Epithelial cell of esophagus (primary cell): ENCODE results near the gene REPS2.

Source experiments
- DNase-seq: peaks from one replicate; pipeline ENCODE4 v3.0.0; 2010; ENCODE audit warnings: low read depth
- H3K4me3 ChIP-seq: 2 replicates; pipeline ENCODE4 v1.5.1; 2011; ENCODE audit warnings: mild to moderate bottlenecking, low read length, control low read depth
- CTCF ChIP-seq: IDR thresholded peaks from 2 replicates; pipeline ENCODE4 v1.5.1; 2011; ENCODE audit warnings: low read depth, mild to moderate bottlenecking, low read length, control low read depth, inconsistent platforms; ENCODE audit not compliant: insufficient read depth; ENCODE audit errors: missing control alignments

The REPS2 gene

DNA sequence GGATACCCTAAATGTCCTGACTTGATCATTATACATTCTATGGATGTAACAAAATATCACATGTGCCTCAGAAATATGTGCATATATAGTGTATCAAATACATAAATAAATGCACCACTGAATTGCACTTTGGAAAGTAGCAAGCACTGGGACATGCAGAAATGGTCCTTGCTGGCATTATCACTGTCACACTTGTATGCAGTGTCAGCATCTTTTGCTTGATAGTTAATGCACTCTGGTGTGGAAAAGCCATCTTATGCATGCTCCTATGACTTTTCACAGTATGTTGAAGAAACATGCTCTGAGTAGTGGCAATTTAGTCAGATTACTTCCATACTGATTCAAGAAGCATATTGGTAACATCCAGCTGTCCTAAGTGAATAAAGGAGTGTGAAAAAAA, 27.5 kb upstream of the REPS2 start:
- DNase-seq, result no peak
- H3K4me3 ChIP-seq, result no peak overlapping the region
- TF ChIP-seq CTCF, result no peak

DNA sequence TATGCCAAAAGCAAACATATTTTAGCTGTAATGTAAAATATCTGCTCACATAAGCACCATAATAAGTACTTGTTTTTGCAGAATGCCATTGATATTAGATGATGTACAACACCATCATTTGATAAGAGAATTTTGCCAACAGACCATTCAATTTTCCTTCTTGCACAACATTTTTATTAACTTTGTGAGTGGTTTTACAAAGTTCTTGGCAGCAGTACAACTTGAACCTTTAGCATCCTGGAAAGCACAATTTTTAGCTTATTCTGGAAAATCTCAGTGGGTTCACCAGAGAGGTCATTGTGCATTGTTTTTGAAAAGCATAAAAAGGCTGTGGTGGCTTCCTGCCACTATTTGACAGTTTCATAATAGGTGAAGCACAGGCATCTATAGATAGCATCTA, 26.4 kb upstream of the REPS2 start:
- no peak for TF ChIP-seq CTCF
- no peak for DNase-seq
- H3K4me3 ChIP-seq, result no peak overlapping the region

DNA sequence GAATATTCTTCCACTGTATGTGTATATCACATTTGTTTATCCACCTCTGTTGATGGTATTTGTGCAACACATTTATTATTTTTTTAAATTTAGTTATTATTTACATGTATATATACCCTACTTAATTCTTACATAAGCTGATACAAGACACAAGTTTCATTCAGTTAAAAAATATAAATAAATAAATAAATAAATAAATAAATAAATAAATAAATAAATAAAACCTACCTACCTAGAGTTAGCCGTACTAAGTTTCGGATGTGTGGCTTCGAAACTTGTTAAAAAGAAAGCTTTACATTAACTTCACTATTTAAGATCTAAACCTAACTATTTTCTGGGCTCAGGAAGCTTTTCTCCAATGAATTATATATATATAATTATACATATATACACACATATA, 23.3 kb upstream of the REPS2 start:
- no peak for DNase-seq
- H3K4me3 ChIP-seq, result no peak overlapping the region
- no peak for TF ChIP-seq CTCF

- DNase-seq, result no peak
- no peak for TF ChIP-seq CTCF
- no peak overlapping the region for H3K4me3 ChIP-seq
These were observed 21.6 kb upstream of the REPS2 start for GRCh38 chrX:16924631-16925480.

DNA sequence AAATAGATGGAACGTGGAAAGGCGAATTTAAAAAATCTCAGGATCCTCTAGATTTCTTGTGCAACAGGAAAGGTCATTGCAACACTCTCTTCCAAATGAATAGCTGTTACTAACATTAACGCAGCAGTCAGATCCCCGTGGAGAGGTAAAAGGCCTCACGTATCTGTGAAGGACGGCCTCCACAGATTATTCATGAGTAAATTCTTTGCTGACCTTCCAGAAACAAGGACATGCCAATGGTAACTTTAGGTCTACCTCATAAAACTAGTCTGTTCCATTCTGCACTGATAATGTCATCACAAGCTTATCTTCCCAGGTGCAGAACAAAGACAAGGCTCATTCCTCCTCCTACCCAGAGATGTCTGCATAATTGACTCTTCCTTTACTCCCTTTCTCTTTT, 16.1 kb upstream of the REPS2 start:
- TF ChIP-seq CTCF, result no peak
- H3K4me3 ChIP-seq, result no peak overlapping the region
- no peak for DNase-seq

DNA sequence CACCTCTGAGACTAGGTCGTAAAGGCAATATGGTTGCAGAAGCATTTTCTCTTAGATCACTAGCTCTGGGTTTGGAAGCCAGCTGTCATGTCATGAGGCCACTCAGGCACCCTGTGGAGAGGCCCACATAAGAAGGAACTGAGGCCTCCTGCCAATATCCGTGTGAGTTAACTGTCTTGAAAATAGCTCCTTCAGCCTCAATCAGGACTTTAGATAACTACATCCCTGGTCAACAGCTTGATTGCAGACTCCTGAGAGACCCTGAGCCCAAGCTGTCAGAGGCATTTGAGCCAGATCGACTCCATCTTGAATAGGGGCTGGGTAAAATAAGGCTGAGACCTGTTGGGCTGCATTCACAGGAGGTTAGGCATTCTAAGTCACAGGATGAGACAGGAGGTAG, 15.1 kb upstream of the REPS2 start:
- no peak overlapping the region for H3K4me3 ChIP-seq
- TF ChIP-seq CTCF, result no peak
- DNase-seq, result no peak
